Prostate gland (tissue), 2 donors: ENCODE results near the gene IRGQ. TPM values are rescaled to one million over a fixed set of nuclear protein-coding genes. Genes with fewer than 3 reads are reported as not detected.

Experiments
- DNase-seq: peaks from one replicate; pipeline ENCODE4 v3.0.0-alpha.2; 2019; ENCODE audit warnings: low spot score
- H3K27ac ChIP-seq, 2 donors: fragments of 200-600 bp; sonication (generic); 2 replicates each; pipeline ENCODE4 v1.5.1; 2017 to 2019
- H3K27me3 ChIP-seq: fragments of 200-600 bp; sonication (generic); replicated peaks from 2 replicates; pipeline ENCODE4 v1.5.1; 2019; ENCODE audit not compliant: insufficient read depth
- H3K36me3 ChIP-seq, 2 donors: fragments of 200-600 bp; sonication (generic); 1 replicate in 1 of 2; 2 replicates in 1 of 2; pipeline versions ENCODE4 v1.5.1 to v1.8.1; 2017 to 2019
- H3K4me1 ChIP-seq: fragments of 200-600 bp; sonication (generic); replicated peaks from 2 replicates; pipeline ENCODE4 v1.5.1; 2019
- H3K4me3 ChIP-seq, 2 donors: fragments of 200-600 bp; sonication (generic); 2 replicates each; pipeline ENCODE4 v1.5.1; 2017 to 2019
- H3K9me3 ChIP-seq: fragments of 200-600 bp; sonication (generic); 2 replicates; pipeline ENCODE4 v1.5.1; 2017
- POLR2A ChIP-seq: fragments of 450-650 bp; IDR thresholded peaks from one replicate; pipeline ENCODE4 v1.6.1; 2016; ENCODE audit warnings: antibody characterized with exemption, mild to moderate bottlenecking
- POLR2AphosphoS5 ChIP-seq: sonication (generic); formaldehyde crosslinking; IDR thresholded peaks from one replicate; pipeline ENCODE4 v1.6.1; 2017; ENCODE audit warnings: antibody characterized with exemption
- WGBS: methylation state at CpG from one replicate; pipeline ENCODE4 v1.1.5; 2018; 5-methylcytosine and 5-hydroxymethylcytosine counted together
- intact Hi-C: fragments of 100-400 bp; cut with DNase I; formaldehyde crosslinking; loops from one replicate; pipeline ENCODE4 v1.14.2; 2022
- total RNA-seq, 2 donors: library from RNA; depleted of rRNA; stranded (reverse); fragments of >200 nt; gene quantifications; one replicate each; pipeline ENCODE4 v1.1.0, GENCODE V29; 2016
- TF ChIP-seq, protein P1 (sequence below), 4 experiments: fragments of 200-600 bp in 2 of 4; fragments of 450-650 bp in 2 of 4; sonication (generic) in 2 of 4; IDR thresholded peaks; 1 replicate in 3 of 4; 2 replicates in 1 of 4; pipeline ENCODE4 v1.5.1; 2016 to 2019; ENCODE audit warnings: antibody characterized with exemption in 4 of 4, mild to moderate bottlenecking in 2 of 4, moderate library complexity in 2 of 4

IRGQ gene
- total RNA-seq, 2 donors from 2014 or later, result 28.3 to 30.4 TPM

DNA sequence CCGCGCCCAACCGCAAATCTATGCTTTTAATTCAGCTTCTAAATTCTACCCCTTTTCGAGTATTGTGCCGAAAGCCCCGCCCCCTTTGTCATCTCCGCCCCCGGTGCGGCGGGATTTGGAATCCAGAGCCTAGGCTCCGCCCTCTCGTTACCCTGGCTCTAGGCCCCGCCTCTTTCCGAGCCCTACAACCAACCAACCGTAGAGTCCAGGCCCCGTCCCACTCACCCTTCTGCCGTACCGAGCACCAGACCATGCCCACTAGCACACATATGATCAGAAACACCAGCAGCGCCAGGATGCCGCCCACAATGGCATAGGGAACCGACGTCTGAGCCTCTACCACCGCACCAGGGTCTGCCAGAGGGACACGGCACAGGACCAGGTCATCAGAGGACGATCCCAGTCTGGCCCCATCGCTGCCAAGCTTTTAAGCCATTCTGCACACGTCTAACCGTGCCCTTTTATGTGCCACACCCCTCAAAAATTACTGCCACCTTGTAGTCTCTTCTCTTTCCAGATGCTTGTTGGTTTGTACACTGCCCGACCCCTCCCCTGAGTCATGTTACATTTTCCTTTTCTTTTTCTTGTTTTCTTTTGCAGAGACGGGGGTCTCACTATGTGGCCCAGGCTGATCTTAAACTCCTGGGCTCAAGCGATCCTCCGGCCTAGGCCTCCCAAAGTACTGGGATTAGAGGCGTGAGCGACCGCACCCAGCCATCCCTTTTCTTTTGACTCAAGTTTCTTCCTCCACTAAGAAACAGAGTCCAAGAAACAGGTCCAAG lies 28.1 kb upstream of the IRGQ start:
- 90% methylated on average over 35 of the region's 35 CpGs for WGBS
- intact Hi-C loops, result no loop called here
- Histone ChIP-seq H3K4me3 (no peak overlapping the region), H3K27ac (no peak overlapping the region), H3K27me3 (no peaks in the 10 kb centered on the region), H3K9me3 (no peaks in the 10 kb centered on the region), H3K36me3 (no peaks in the 10 kb centered on the region), H3K4me1 (no peaks in the 10 kb centered on the region)
- TF ChIP-seq POLR2AphosphoS5 (no peak), POLR2A (no peak)
- TF ChIP-seq, protein P1, sequence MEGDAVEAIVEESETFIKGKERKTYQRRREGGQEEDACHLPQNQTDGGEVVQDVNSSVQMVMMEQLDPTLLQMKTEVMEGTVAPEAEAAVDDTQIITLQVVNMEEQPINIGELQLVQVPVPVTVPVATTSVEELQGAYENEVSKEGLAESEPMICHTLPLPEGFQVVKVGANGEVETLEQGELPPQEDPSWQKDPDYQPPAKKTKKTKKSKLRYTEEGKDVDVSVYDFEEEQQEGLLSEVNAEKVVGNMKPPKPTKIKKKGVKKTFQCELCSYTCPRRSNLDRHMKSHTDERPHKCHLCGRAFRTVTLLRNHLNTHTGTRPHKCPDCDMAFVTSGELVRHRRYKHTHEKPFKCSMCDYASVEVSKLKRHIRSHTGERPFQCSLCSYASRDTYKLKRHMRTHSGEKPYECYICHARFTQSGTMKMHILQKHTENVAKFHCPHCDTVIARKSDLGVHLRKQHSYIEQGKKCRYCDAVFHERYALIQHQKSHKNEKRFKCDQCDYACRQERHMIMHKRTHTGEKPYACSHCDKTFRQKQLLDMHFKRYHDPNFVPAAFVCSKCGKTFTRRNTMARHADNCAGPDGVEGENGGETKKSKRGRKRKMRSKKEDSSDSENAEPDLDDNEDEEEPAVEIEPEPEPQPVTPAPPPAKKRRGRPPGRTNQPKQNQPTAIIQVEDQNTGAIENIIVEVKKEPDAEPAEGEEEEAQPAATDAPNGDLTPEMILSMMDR (IDR thresholded peaks at IDR 0.05), result no peak
- DNase-seq, result no peak

DNA sequence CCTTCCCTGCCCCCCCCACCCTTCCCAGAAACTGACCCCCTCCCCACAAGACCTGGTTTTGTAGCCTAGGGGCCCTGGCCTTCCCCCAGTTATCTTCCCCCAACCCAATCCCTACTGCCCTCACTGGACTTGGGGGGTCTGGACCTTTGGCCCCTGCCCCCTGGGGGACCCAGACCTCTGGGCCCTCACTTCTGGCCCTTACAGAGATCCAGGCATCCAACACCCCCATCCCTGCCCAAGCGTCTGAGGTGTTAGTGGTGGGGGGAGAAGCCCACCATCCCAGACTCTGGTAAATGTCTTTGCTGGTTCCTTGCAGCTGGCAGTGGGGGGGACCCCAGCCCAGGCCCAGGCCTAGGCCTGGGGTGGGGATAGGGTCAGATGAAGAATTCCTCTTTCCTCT lies 27.0 kb upstream of the IRGQ start:
- H3K9me3 ChIP-seq, result no peaks in the 10 kb centered on the region
- intact Hi-C loops, result no loop called here
- TF ChIP-seq POLR2A, result no peak
- TF ChIP-seq POLR2AphosphoS5, result no peak
- TF ChIP-seq, protein P1 (IDR thresholded peaks at IDR 0.05), result no peak
- no peaks in the 10 kb centered on the region for H3K4me1 ChIP-seq
- H3K36me3 ChIP-seq, result no peaks in the 10 kb centered on the region
- H3K4me3 ChIP-seq, result no peak overlapping the region
- WGBS, result 88% methylated on average over 1 of the region's 1 CpG
- H3K27me3 ChIP-seq, result no peaks in the 10 kb centered on the region
- no peak for DNase-seq
- no peak overlapping the region for H3K27ac ChIP-seq

DNA sequence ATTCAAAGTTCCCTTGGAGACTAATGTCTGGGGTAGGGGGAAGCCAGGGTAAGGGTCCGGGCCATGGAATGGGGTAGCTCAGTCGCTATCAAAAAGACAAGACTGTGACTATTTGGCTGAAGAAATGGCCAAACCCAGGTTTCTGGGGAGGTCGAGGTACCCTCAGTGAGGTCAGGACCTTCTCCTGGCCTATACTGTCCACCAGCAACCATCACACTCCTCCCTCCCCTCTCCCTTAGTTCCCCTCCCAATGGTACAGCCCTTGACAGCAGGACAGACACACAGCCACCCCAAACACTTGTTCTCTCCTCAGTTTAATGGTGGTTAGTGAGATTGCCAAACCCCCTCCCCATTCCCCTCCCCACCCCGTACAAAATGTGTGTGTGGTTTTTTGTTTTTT lies 26.1 kb upstream of the IRGQ start:
- Histone ChIP-seq H3K9me3 (no peaks in the 10 kb centered on the region), H3K4me3 (no peak overlapping the region), H3K4me1 (no peaks in the 10 kb centered on the region), H3K36me3 (no peaks in the 10 kb centered on the region), H3K27ac (no peak overlapping the region), H3K27me3 (no peaks in the 10 kb centered on the region)
- TF ChIP-seq POLR2AphosphoS5 (no peak), POLR2A (no peak)
- TF ChIP-seq, protein P1 (IDR thresholded peaks at IDR 0.05), result no peak
- WGBS, result 73% methylated on average over 4 of the region's 4 CpGs
- no peak for DNase-seq
- intact Hi-C loops, result no loop called here

DNA sequence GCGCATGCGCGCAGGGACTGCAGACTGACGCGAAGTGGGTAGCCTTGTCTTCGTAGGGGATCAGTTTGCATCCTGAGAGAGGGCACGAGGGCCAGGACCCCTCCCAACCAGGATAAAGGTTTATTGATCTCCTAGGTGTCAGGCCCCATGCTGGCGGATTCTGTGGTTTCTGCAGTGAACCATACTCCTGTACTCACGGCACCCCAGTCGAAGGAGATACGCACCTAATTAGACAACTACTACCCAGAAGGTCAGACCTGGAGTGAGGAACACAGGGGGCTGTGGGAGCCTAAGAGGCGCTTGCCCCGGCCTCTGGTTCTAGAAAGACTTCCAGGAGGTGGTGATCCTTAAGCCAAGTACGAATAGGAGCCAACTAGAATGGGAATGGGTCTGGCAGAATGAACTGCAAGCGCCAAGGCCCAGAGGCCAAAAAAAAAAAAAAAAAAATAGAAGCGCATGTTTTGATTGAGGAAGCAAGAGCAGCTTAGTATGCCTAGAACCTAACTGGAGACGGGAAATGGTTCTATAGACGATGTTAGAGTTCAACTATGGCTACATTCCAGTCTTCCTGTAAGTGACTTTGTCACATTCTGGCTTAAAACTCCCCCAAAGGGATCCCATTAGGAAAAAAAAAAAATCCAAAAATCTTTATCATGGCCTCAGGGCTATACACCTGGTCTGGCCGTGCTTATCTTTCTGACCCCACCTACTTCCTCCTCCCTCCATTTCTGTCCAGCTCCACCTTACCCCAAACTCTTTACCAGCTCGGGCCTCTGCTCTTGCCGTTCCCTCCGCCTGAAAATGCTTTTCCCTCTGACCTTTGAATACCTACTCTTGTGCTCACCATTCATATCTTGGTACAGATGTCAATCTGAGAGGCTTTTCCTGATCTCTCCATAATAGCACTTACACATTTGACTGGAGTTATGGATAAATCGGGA lies 24.4 kb upstream of the IRGQ start:
- no peak for DNase-seq
- TF ChIP-seq POLR2AphosphoS5 (no peak), POLR2A (no peak)
- TF ChIP-seq, protein P1 (IDR thresholded peaks at IDR 0.05), result no peak
- Histone ChIP-seq H3K36me3 (no peaks in the 10 kb centered on the region), H3K4me3 (peak overlapping the region; percentile 68 to 73), H3K27ac (peak overlapping the region; percentile 91), H3K27me3 (no peaks in the 10 kb centered on the region), H3K4me1 (no peaks in the 10 kb centered on the region), H3K9me3 (no peaks in the 10 kb centered on the region)
- intact Hi-C loops, result no loop called here
- WGBS, result 33% methylated on average over 23 of the region's 23 CpGs
